HG03432 (cell line): ENCODE results near the gene AP1G2.
A peak's percentile ranks its signal among the peaks of the same experiment; 100 is the strongest.
"Not testable (repeated sequence)": the region's sequence is repeated elsewhere in the genome, so short reads cannot be mapped to it uniquely, and the experiment has no call there.

ENCODE experiments used
- ATAC-seq: cut with Tn5 transposase; IDR thresholded peaks from one replicate; pipeline ENCODE4 v1.9.1; 2021; ENCODE audit warnings: mild to moderate bottlenecking, moderate library complexity; ENCODE audit not compliant: unreplicated experiment

Gene AP1G2

DNA sequence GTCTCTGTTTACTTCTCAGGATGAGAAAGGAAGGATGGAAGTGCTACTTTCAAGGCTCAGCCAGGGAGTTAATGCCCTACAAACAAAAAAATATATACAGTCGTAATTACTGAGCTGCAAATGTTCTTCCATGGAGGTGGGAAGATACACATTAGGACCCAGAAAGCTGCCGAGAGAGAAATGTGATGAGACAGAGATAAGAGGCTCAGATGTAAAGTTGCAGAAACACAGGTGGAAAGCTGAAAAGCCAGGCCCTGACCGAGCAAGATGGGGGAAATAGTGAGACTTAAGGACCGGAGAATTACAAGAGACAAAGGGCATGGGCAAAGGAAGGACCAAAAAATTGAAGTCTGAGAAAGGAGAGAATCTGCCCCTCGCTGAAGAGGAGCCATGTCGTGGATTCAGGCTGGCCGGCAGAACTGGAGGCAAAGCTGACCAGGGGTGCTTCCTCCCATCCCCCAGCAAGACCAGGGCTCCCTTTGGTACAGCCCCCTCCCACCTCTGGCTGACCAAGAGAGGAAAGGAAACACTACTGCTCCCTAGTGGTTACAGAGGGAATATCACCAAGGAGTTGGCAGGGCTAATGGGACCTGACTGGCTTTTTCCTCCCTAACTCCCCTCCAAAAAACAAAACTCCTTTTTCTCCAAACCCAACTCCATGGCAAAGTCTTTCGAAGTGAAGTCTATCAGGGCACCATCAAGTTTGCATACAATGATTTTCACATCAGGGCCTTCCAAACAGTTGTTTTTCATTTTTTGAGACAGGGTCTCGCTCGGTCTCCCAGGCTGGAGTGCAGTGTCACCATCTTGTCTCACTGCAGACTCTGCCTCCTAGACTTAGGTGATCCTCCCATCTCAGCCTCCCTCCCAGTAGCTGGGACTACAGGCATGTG is 28.1 kb downstream of the AP1G2 start:
- ATAC-seq, result peak; percentile 62

- no peak for ATAC-seq
Measured at GRCh38 chr14:23538785-23539184, 28.8 kb downstream of the AP1G2 start.

DNA sequence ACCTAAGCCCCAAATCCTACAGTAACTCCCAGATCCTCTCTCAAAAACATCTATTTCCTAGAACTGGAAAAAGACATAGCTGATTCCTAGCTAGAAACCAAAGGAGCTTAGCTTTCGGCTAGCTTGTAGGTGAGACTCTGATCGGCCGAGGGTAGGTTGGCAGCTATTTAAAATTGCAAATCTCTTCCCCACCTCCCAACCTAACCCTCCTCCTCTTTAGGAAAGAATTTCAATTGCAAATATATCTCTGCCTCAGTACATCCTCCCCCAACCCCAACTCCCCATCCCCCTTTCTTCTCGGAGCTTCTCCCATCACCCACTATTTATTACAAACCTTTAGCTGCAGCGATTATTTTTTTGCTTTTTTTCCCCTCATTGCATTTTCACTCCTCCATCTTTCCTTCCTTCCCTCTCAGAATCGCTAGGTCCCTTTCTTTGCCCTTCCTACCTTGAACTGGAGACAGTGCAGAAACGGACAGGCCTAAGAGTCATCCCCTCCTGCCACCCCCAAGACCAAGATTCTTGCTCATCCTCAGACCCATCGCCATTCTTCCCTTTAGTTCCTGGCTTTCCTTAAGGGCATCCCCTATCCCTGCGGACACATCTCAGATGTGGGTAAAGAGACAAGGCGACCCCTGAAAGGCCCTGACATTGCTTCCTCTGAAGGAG is 29.4 kb downstream of the AP1G2 start:
- no peak for ATAC-seq

GRCh38 chr14:23537351-23538049 is 30.1 kb downstream of the AP1G2 start:
- ATAC-seq, result no peak

- not testable (repeated sequence) for ATAC-seq
Measured at GRCh38 chr14:23536906-23537305, 30.7 kb downstream of the AP1G2 start.

GRCh38 chr14:23536494-23536893 is 31.1 kb downstream of the AP1G2 start:
- no peak for ATAC-seq

DNA sequence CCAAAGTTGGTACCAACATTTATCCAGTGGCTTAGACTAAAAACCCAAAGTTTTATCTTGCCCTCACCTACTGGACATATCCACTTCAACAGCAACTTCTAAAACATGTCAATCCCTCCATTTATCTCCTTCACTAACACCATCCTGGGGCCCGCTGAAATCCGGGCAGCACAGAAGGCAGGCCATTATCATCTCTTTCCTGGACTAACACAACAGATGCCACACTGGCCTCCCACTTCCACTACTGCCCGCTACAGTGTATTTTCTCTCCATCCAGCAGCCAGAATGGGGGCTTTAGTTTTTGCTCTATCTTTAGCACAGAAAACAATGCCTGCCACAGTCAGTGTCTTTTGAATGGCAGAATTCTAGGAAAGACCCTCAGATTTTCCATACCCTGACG is 31.6 kb downstream of the AP1G2 start:
- no peak for ATAC-seq

GRCh38 chr14:23533652-23534435 is 33.7 kb downstream of the AP1G2 start:
- ATAC-seq, result no peak

GRCh38 chr14:23532658-23533057 is 34.9 kb downstream of the AP1G2 start:
- no peak for ATAC-seq

DNA sequence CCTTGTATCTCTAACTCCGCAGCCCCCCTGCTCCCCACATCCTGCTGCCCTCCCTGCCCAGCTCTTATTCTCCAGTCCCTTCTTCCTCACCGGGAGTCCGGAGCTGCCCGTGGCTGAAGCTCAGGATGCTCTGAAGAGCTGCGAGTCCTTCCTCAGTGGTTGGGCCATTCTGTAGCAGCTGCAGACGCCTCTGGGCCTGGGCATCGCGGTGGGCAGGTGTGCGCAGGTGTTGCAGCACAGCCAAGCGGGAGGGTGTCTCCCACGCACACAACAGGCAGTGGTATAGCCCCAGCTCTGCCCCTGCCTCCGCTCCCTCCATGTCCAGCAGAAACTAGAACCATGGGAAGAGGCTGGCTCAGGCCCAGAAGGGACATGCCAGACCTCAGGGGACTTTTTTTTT is 36.2 kb downstream of the AP1G2 start:
- ATAC-seq, result no peak

DNA sequence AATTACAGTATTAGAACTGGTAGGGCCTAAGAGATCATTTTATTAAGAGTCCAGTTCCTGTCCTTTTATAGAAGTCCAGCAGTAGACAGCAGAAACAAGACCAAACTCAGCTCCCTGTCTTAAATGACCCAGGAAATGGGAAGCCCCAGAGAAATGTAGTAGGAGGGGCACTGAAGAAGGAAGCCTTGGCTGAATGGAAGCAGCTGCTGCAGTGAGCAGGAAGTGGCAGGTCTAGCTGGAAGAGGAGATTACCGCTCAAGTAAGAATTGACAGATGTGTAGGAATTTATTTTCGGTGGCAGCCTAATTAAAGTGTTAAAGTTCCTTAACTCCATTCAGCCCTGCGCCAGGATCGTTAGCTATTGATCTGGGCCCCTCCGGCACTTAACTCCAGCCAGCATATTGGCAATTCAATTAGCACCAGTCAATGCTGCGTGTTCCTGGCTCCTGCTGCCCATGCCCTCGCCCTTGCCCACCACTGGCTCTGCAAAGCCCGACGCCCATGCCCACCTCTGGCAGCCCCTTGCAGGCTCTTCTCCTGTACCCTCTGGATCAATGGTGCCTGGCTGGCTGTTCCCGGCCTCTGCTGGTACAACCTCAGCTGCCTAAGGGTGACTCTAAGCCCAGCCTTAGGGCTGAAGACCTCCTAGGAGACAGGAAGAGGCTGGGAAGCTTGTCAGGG is 37.1 kb downstream of the AP1G2 start:
- ATAC-seq, result no peak

DNA sequence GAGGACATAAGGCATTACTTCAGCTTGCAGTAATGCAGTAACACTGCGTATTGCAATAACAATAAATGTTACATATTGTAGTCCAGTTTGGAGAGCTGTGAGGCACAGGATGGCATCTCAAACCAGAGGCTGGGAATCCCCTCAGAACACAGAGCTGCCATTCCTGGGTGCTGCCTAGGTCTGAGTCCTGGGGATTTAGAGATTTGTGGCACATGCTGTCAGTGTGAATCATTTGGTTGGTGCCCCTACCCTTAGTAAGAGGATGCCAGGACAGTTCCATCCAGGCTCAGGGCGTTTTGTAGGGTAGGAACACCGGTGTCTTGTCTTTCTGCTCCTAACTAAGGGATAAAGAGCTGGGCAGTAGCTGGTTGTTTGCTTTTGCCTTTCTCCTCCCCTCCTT is 38.6 kb downstream of the AP1G2 start:
- no peak for ATAC-seq

DNA sequence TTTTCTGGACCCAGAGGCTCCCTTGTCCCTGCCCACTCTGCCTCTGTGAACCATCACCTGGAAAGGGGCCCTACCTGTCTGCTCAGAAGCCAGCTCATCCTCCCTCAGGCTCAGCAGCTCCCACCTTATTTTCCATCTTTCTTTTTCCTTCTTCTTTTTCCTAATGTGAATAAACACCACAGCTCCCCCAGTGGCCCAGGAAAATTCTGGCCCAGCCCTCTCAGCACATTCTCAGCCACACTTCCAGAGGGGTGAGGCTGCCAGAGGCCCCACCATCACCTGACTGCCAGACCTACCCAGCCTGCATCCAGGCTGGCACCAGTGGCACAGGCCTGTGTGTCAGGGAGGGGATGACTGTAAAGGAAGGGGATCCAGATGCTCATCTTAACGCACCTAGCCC is 39.0 kb downstream of the AP1G2 start:
- no peak for ATAC-seq

GRCh38 chr14:23525611-23526010 is 42.0 kb downstream of the AP1G2 start:
- ATAC-seq, result no peak

DNA sequence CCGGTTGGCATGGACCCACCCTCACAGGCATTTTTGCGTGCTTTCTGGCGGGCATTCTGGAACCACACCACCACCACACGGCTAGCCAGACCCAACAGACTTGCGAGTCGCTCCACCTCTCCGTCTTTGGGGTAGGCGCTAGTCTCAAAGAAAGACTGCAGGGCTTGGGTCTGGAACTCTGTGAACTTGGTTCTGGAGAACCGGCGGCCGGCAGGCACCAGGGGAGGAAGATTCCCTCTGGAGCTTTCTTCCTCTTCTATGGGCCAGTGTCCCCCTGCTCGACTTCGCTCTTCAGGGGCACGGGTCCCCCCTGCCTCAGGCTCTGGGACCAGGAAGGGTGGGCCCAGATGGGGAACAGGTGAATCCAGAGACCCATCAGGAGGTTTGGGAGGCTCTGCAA is 42.6 kb downstream of the AP1G2 start:
- no peak for ATAC-seq

GRCh38 chr14:23523229-23524016 is 44.2 kb downstream of the AP1G2 start:
- ATAC-seq, result no peak

DNA sequence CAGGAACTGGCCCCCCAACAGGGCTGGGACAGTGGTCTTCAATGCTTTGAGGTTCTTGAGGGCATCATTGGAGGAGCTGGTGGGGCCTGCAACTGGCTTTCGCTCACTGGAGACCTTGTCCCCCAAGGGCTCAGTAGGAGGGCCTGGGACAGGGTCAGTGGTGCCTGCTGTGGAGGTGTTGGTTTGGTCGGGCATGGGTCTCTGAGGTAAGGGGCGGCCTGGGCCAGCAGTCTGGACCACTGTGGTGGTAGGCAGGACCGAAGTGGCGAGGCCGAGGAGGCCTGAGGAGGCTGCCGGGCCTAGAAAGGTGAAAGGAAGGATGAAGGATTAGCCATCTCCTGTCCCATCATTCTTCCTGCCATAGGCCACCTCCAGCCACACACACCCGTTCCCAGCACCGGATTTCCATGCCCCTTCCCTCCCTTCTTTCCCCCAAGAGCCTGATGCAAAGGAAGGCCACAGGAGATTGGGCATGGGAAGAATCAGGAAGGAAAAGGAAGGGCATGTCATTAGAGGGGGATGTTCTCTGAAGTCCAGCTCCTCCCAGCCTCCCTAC is 44.9 kb downstream of the AP1G2 start:
- ATAC-seq, result no peak

- no peak for ATAC-seq
Measured at GRCh38 chr14:23521785-23522640, 45.6 kb downstream of the AP1G2 start.
